HCT116 (cell line): ENCODE results near the gene CBX8. TPM values are rescaled to one million over a fixed set of nuclear protein-coding genes. Genes with fewer than 3 reads are reported as not detected.

ENCODE experiments used
- ATAC-seq: fragments of 200-7000 bp; cut with Tn5 transposase; 2 replicates; pipeline ENCODE4 v1.9.1; 2020; ENCODE audit warnings: mild to moderate bottlenecking, moderate library complexity
- BruUV-seq: library from RNA; stranded (reverse); fragments of 400-500 nt; replicated peaks from 2 replicates; lab custom pipeline; 2021; lab: Mats Ljungman, UMichigan
- CTCF ChIA-PET: fragments of 300-600 bp; sonication (Branson Sonifier 250); formaldehyde crosslinking; loops from one replicate; lab custom pipeline; 2021; ENCODE audit warnings: antibody characterized with exemption; lab: Charles Lee
- POLR2A ChIA-PET: fragments of 300-600, 350-600 bp; sonication (Branson Sonifier 250); formaldehyde crosslinking; loops from one replicate; lab custom pipeline; 2021; ENCODE audit warnings: antibody characterized with exemption; lab: Charles Lee
- RAD21 ChIA-PET, 2 experiments: fragments of 300-600 bp; sonication (Branson Sonifier 250); formaldehyde crosslinking; loops; one replicate each; lab custom pipeline; 2023; ENCODE audit warnings: low total read pairs in 2 of 2; ENCODE audit not compliant: uncharacterized antibody in 2 of 2, unreplicated experiment in 2 of 2, low non-redundant PET in 1 of 2; lab: Charles Lee
- DNase-seq: peaks from one replicate; pipeline ENCODE4 v3.0.0-alpha.2; 2010; ENCODE audit warnings: low read depth, low spot score
- H2AFZ ChIP-seq: fragments of 200-600 bp; shearing (Covaris generic), sonication (generic); 2 replicates; pipeline ENCODE4 v1.6.1; 2017; ENCODE audit warnings: low read depth, mixed run types, mixed read lengths, antibody characterized with exemption, low read length; ENCODE audit not compliant: poor library complexity, severe bottlenecking
- H3K27ac ChIP-seq: 2 replicates; pipeline ENCODE4 v1.5.1; 2012; ENCODE audit warnings: low read depth, low read length
- H3K27me3 ChIP-seq: fragments of 200-600 bp; sonication (generic); 2 replicates; pipeline ENCODE4 v1.6.1; 2016; ENCODE audit warnings: mixed run types, low read length, mixed read lengths; ENCODE audit not compliant: insufficient read depth
- H3K36me3 ChIP-seq, 2 experiments: fragments of 200-500 bp in 1 of 2; fragments of 200-600 bp in 1 of 2; sonication (Bioruptor generic) in 1 of 2; sonication (generic) in 1 of 2; 2 replicates each; pipeline versions ENCODE4 v1.5.1 to v1.6.1; 2014 to 2016; ENCODE audit warnings: low read length in 2 of 2, inconsistent platforms in 1 of 2, mixed read lengths in 1 of 2, mixed run types in 1 of 2; ENCODE audit not compliant: insufficient read depth in 2 of 2, control insufficient read depth in 1 of 2
- H3K4me1 ChIP-seq, 2 experiments: fragments of 200-600 bp in 1 of 2; sonication (generic) in 1 of 2; 2 replicates each; pipeline versions ENCODE4 v1.5.1 to v1.6.1; 2012 to 2017; ENCODE audit warnings: low read length in 2 of 2, inconsistent platforms in 1 of 2, mild to moderate bottlenecking in 1 of 2, mixed read lengths in 1 of 2, mixed run types in 1 of 2, moderate library complexity in 1 of 2; ENCODE audit not compliant: insufficient read depth in 2 of 2, control insufficient read depth in 1 of 2
- H3K4me2 ChIP-seq: fragments of 200-600 bp; sonication (generic); 2 replicates; pipeline ENCODE4 v1.6.1; 2017; ENCODE audit warnings: mixed run types, low read length, mixed read lengths
- H3K4me3 ChIP-seq, 2 experiments: fragments of 200-600 bp in 1 of 2; sonication (generic) in 1 of 2; replicated peaks in 1 of 2; 2 replicates each; pipeline ENCODE4 v1.5.1; 2011 to 2016; ENCODE audit warnings: low read length in 2 of 2, control low read depth in 1 of 2, low read depth in 1 of 2, mild to moderate bottlenecking in 1 of 2, mixed read lengths in 1 of 2, mixed run types in 1 of 2
- H3K79me2 ChIP-seq: fragments of 200-600 bp; sonication (generic); 2 replicates; pipeline ENCODE4 v1.6.1; 2017; ENCODE audit warnings: mild to moderate bottlenecking, mixed run types, low read length, moderate library complexity, mixed read lengths; ENCODE audit not compliant: insufficient read depth
- H3K9ac ChIP-seq: fragments of 200-600 bp; sonication (generic); 2 replicates; pipeline ENCODE4 v1.6.1; 2016; ENCODE audit warnings: low read length, mixed read lengths
- H3K9me2 ChIP-seq: fragments of 200-600 bp; sonication (generic), shearing (Covaris generic); 2 replicates; pipeline ENCODE4 v1.6.1; 2017; ENCODE audit warnings: mixed run types, mild to moderate bottlenecking, moderate library complexity; ENCODE audit not compliant: insufficient read depth
- H3K9me3 ChIP-seq, 2 experiments: fragments of 200-500 bp in 1 of 2; fragments of 200-600 bp in 1 of 2; sonication (Bioruptor generic) in 1 of 2; sonication (generic) in 1 of 2; 2 replicates each; pipeline ENCODE4 v1.6.1; 2014 to 2017; ENCODE audit warnings: low read length in 2 of 2, mixed read lengths in 2 of 2, inconsistent platforms in 1 of 2, low read depth in 1 of 2, mild to moderate bottlenecking in 1 of 2, mixed run types in 1 of 2, moderate library complexity in 1 of 2; ENCODE audit not compliant: control insufficient read depth in 1 of 2, insufficient read depth in 1 of 2
- H4K20me1 ChIP-seq: fragments of 200-600 bp; sonication (generic), shearing (Covaris generic); 2 replicates; pipeline ENCODE4 v1.6.1; 2017; ENCODE audit warnings: mixed run types, mild to moderate bottlenecking, moderate library complexity; ENCODE audit not compliant: insufficient read depth
- ATF3 ChIP-seq: IDR thresholded peaks from 2 replicates; pipeline ENCODE4 v1.6.1; 2012
- CBX3 ChIP-seq: IDR thresholded peaks from 2 replicates; pipeline ENCODE4 v1.6.1; 2012; ENCODE audit warnings: low read depth
- CEBPB ChIP-seq: IDR thresholded peaks from 2 replicates; pipeline ENCODE4 v1.6.1; 2012; ENCODE audit warnings: low read depth
- CTCF ChIP-seq, 3 experiments: fragments of 200-600 bp in 1 of 3; sonication (generic) in 1 of 3; IDR thresholded peaks in 2 of 3; conservative IDR thresholded peaks in 1 of 3; 2 replicates each; pipeline ENCODE4 v1.5.1; 2012 to 2017; ENCODE audit warnings: low read depth in 2 of 3, low read length in 2 of 3, antibody characterized with exemption in 1 of 3, borderline replicate concordance in 1 of 3, control low read depth in 1 of 3, mild to moderate bottlenecking in 1 of 3, mixed read lengths in 1 of 3, mixed run types in 1 of 3, moderate library complexity in 1 of 3; ENCODE audit not compliant: insufficient read depth in 1 of 3
- EGR1 ChIP-seq: IDR thresholded peaks from 2 replicates; pipeline ENCODE4 v1.6.1; 2012; ENCODE audit warnings: low read depth
- ELF1 ChIP-seq: IDR thresholded peaks from 2 replicates; pipeline ENCODE4 v1.6.1; 2012; ENCODE audit warnings: low read depth, borderline replicate concordance
- EZH2 ChIP-seq: fragments of 200-600 bp; sonication (generic); IDR thresholded peaks from 2 replicates; pipeline ENCODE4 v1.6.1; 2017; ENCODE audit warnings: antibody characterized with exemption, mixed run types
- FOSL1 ChIP-seq: IDR thresholded peaks from 2 replicates; pipeline ENCODE4 v1.6.1; 2012; ENCODE audit warnings: low read depth
- JUND ChIP-seq: IDR thresholded peaks from 2 replicates; pipeline ENCODE4 v1.6.1; 2012
- POLR2A ChIP-seq: IDR thresholded peaks from 2 replicates; pipeline ENCODE4 v1.7.0; 2011; ENCODE audit warnings: borderline replicate concordance; ENCODE audit not compliant: insufficient read depth, insufficient read length; ENCODE audit errors: extremely low read depth
- SIN3A ChIP-seq: IDR thresholded peaks from 2 replicates; pipeline ENCODE4 v1.6.1; 2012; ENCODE audit warnings: low read depth
- SP1 ChIP-seq: IDR thresholded peaks from 2 replicates; pipeline ENCODE4 v1.6.1; 2012; ENCODE audit warnings: low read depth
- SRF ChIP-seq: IDR thresholded peaks from 2 replicates; pipeline ENCODE4 v1.6.1; 2012; ENCODE audit warnings: low read depth
- TCF7L2 ChIP-seq: IDR thresholded peaks from 2 replicates; pipeline ENCODE4 v1.7.0; 2011; ENCODE audit warnings: borderline replicate concordance, inconsistent platforms; ENCODE audit not compliant: insufficient read depth, insufficient read length; ENCODE audit errors: extremely low read depth
- YY1 ChIP-seq: IDR thresholded peaks from 2 replicates; pipeline ENCODE4 v1.6.1; 2011; ENCODE audit warnings: low read length, low read depth, moderate library complexity, mild to moderate bottlenecking; ENCODE audit not compliant: insufficient replicate concordance; ENCODE audit errors: extremely low read depth
- ZFX ChIP-seq: fragments of 450-650 bp; IDR thresholded peaks from 2 replicates; pipeline ENCODE4 v1.6.1; 2017
- ZNF274 ChIP-seq: fragments of 200-500 bp; sonication (Bioruptor generic); IDR thresholded peaks from 2 replicates; pipeline ENCODE4 v1.6.1; 2014; ENCODE audit warnings: mild to moderate bottlenecking, low read depth, low read length, inconsistent platforms
- intact Hi-C: fragments of 100-400 bp; cut with micrococcal nuclease; formaldehyde crosslinking; loops from 2 replicates; pipeline ENCODE4 v1.10.0; 2022
- total RNA-seq: library from RNA; stranded (reverse); gene quantifications from one replicate; pipeline ENCODE4 v1.2.1, GENCODE V29; 2021; ENCODE audit not compliant: unreplicated experiment
- TF ChIP-seq, protein P1 (sequence below): IDR thresholded peaks from 2 replicates; pipeline ENCODE4 v1.6.1; 2012; ENCODE audit warnings: low read depth

The CBX8 gene
- total RNA-seq, 1 experiment from 2014 or later: 29.0 TPM

GRCh38 chr17:79812353-79813258 is 15.7 kb upstream of the CBX8 start:
- ATAC-seq (no peak), DNase-seq (no peak)
- RAD21 ChIA-PET: no interaction called here
- TF ChIP-seq SRF (no peak), YY1 (no peak), ZNF274 (no peak), EGR1 (no peak), CBX3 (no peak), ZFX (no peak), ELF1 (no peak), TCF7L2 (no peak), JUND (no peak), FOSL1 (no peak), POLR2A (no peak), CTCF (IDR thresholded peaks at IDR 0.05 in 2 of 3, conservative IDR thresholded peaks at IDR 0.05 in 1 of 3; ENCODE audit: borderline replicate concordance in 1 of 3, insufficient read depth in 1 of 3, low read depth in 2 of 3, low read length in 2 of 3) (no peak), ATF3 (no peak), EZH2 (no peak), CEBPB (no peak), SP1 (no peak), SIN3A (no peak)
- TF ChIP-seq, protein P1, sequence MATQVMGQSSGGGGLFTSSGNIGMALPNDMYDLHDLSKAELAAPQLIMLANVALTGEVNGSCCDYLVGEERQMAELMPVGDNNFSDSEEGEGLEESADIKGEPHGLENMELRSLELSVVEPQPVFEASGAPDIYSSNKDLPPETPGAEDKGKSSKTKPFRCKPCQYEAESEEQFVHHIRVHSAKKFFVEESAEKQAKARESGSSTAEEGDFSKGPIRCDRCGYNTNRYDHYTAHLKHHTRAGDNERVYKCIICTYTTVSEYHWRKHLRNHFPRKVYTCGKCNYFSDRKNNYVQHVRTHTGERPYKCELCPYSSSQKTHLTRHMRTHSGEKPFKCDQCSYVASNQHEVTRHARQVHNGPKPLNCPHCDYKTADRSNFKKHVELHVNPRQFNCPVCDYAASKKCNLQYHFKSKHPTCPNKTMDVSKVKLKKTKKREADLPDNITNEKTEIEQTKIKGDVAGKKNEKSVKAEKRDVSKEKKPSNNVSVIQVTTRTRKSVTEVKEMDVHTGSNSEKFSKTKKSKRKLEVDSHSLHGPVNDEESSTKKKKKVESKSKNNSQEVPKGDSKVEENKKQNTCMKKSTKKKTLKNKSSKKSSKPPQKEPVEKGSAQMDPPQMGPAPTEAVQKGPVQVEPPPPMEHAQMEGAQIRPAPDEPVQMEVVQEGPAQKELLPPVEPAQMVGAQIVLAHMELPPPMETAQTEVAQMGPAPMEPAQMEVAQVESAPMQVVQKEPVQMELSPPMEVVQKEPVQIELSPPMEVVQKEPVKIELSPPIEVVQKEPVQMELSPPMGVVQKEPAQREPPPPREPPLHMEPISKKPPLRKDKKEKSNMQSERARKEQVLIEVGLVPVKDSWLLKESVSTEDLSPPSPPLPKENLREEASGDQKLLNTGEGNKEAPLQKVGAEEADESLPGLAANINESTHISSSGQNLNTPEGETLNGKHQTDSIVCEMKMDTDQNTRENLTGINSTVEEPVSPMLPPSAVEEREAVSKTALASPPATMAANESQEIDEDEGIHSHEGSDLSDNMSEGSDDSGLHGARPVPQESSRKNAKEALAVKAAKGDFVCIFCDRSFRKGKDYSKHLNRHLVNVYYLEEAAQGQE: no peak
- no peak overlapping the region for H3K4me3 ChIP-seq
- intact Hi-C loops: no loop called here
- no TSS peak for BruUV-seq
- H3K9me3 ChIP-seq: no peaks in the 10 kb centered on the region
- peaks cover 25 to 37% of the 10 kb centered on the region in 2 experiments for H3K4me1 ChIP-seq
- H3K36me3 ChIP-seq: no peaks in the 10 kb centered on the region
- no peaks in the 10 kb centered on the region for H4K20me1 ChIP-seq
- no peak overlapping the region; the same call in 1 of the 2 replicates for H3K27ac ChIP-seq
- POLR2A ChIA-PET: interaction anchor here (1.2 to 1.7 kb wide), 3 partner anchors 12 to 27 kb away, joined by 3 to 5 read pairs (median 5); partner anchors contain the start of gene CBX4
- H2AFZ ChIP-seq: no peak overlapping the region
- no peaks in the 10 kb centered on the region for H3K79me2 ChIP-seq
- H3K9me2 ChIP-seq: no peaks in the 10 kb centered on the region
- peak overlapping the region; percentile 88 for H3K4me2 ChIP-seq
- CTCF ChIA-PET: interaction anchor here (1.1 to 2.2 kb wide), 5 partner anchors 16 to 196 kb away, joined by 3 to 11 read pairs (median 4); no protein-coding TSS in a partner anchor
- no peak overlapping the region for H3K9ac ChIP-seq
- H3K27me3 ChIP-seq: peaks cover 6% of the 10 kb centered on the region; the same call in 1 of the 2 replicates
